MM.1S (cell line): ENCODE results near the gene FARP1.

Experiments
- DNase-seq: peaks from one replicate; pipeline ENCODE4 v3.0.0-alpha.2; 2015
- H2AFZ ChIP-seq: fragments of 300-600 bp; sonication (generic); 2 replicates; pipeline ENCODE4 v1.6.0; 2016; ENCODE audit warnings: antibody characterized with exemption, low read length
- H3F3A ChIP-seq: fragments of 300-600 bp; sonication (generic); 2 replicates; pipeline ENCODE4 v1.6.1; 2016; ENCODE audit warnings: mild to moderate bottlenecking, antibody characterized with exemption, low read length, moderate library complexity, mixed read lengths; ENCODE audit not compliant: insufficient read depth
- H3K27ac ChIP-seq: fragments of 300-600 bp; sonication (generic); 2 replicates; pipeline ENCODE4 v1.5.1; 2016; ENCODE audit warnings: mild to moderate bottlenecking, low read length
- H3K27me3 ChIP-seq: fragments of 300-600 bp; sonication (generic); replicated peaks from 2 replicates; pipeline ENCODE4 v1.6.0; 2016; ENCODE audit warnings: low read length; ENCODE audit not compliant: insufficient read depth
- H3K36me3 ChIP-seq: fragments of 300-600 bp; sonication (generic); replicated peaks from 2 replicates; pipeline ENCODE4 v1.6.1; 2016; ENCODE audit warnings: mild to moderate bottlenecking, low read length, mixed read lengths; ENCODE audit not compliant: insufficient read depth
- H3K4me1 ChIP-seq: fragments of 300-600 bp; sonication (generic); 2 replicates; pipeline ENCODE4 v1.6.1; 2016; ENCODE audit warnings: low read length, mixed read lengths
- H3K4me2 ChIP-seq: fragments of 300-600 bp; sonication (generic); 2 replicates; pipeline ENCODE4 v1.6.0; 2016; ENCODE audit warnings: low read depth, low read length
- H3K4me3 ChIP-seq: fragments of 300-600 bp; sonication (generic); 2 replicates; pipeline ENCODE4 v1.5.1; 2016; ENCODE audit warnings: low read length, mixed read lengths
- H3K79me2 ChIP-seq: fragments of 300-600 bp; sonication (generic); 2 replicates; pipeline ENCODE4 v1.6.1; 2016; ENCODE audit warnings: mixed run types, low read length, mixed read lengths
- H3K9ac ChIP-seq: fragments of 300-600 bp; sonication (generic); 2 replicates; pipeline ENCODE4 v1.6.1; 2016; ENCODE audit warnings: low read length, mixed read lengths
- H3K9me2 ChIP-seq: fragments of 300-600 bp; sonication (generic); replicated peaks from 2 replicates; pipeline ENCODE4 v1.6.1; 2016; ENCODE audit warnings: mild to moderate bottlenecking, low read length, mixed read lengths; ENCODE audit not compliant: insufficient read depth
- H3K9me3 ChIP-seq: fragments of 300-600 bp; sonication (generic); replicated peaks from 2 replicates; pipeline ENCODE4 v1.6.1; 2016; ENCODE audit warnings: mild to moderate bottlenecking, low read length, mixed read lengths; ENCODE audit not compliant: insufficient read depth
- H4K20me1 ChIP-seq: fragments of 300-600 bp; sonication (generic); 2 replicates; pipeline ENCODE4 v1.6.1; 2016; ENCODE audit warnings: mild to moderate bottlenecking, low read length, moderate library complexity, mixed read lengths; ENCODE audit not compliant: insufficient read depth
- CTCF ChIP-seq: fragments of 300-600 bp; sonication (generic); IDR thresholded peaks from 2 replicates; pipeline ENCODE4 v1.5.1; 2016; ENCODE audit warnings: antibody characterized with exemption, low read length, mixed read lengths
- EZH2 ChIP-seq: fragments of 300-600 bp; sonication (generic); optimal IDR thresholded peaks from 2 replicates; pipeline ENCODE3; 2017; ENCODE audit warnings: low read depth, mild to moderate bottlenecking, antibody characterized with exemption, low read length, mixed read lengths
- EZH2phosphoT487 ChIP-seq: fragments of 300-600 bp; sonication (generic); IDR thresholded peaks from 2 replicates; pipeline ENCODE4 v1.6.1; 2018; ENCODE audit warnings: antibody characterized with exemption, low read length

FARP1 gene

DNA sequence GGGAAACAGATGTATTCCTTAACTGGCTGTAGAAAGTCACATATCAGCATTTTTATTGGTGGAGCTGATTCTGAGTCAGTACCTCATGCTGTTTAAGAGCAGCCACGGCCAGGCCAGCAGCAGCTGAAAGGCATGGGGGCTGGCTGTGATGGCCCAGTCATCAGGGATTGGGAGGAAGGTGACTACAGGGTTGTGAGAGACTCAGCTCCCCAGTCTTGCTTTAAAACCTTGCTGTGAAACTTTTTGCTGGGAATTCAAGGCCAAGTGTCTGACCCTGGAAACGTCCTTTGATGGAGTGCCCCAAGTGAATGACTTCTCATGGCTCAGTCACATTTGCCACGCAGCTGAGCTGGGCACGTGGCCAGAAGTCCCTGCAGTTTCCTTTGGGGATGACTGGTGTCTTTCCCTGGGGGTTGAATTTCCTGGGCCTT is 73.3 kb downstream of the FARP1 start:
- Histone ChIP-seq H3K27me3 (no peaks in the 10 kb centered on the region), H3K4me2 (no peak overlapping the region), H3K4me1 (no peaks in the 10 kb centered on the region), H3K9ac (no peak overlapping the region), H3K9me3 (no peaks in the 10 kb centered on the region), H3K27ac (no peak overlapping the region), H3K4me3 (no peak overlapping the region), H3F3A (no peaks in the 10 kb centered on the region), H4K20me1 (no peaks in the 10 kb centered on the region), H2AFZ (no peak overlapping the region), H3K9me2 (no peaks in the 10 kb centered on the region), H3K79me2 (no peaks in the 10 kb centered on the region), H3K36me3 (no peaks in the 10 kb centered on the region)
- TF ChIP-seq CTCF, result no peak
- TF ChIP-seq EZH2phosphoT487, result no peak
- no peak for TF ChIP-seq EZH2
- DNase-seq, result no peak

DNA sequence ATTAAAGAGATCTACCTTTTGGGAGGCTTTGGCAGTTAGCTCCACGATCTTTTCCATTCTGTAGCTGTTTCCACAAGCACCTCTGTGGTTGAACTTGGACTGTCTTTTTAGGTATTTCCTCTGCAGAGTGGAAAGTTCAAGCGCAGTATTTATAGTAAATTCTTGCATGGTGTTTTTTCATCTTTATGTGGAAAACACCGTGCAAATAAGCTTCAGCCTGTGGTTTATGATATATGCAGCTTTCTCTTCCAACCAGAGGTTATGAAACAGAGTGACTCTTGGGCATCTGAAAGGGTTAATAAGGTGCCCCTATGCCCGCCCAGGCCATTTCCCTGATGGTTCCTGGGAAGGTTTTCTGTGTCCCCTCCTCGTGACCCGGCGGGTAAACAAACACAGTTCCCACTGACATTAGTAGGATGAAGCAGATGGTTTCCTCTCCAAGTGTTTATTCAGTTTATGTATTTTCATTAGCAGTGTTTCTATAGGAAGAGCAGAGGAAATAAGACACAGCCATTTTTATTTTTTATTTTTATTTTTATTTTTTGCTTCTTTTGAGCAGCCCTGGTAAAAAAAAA is 73.9 kb downstream of the FARP1 start:
- H3K9me3 ChIP-seq, result no peaks in the 10 kb centered on the region
- H3K79me2 ChIP-seq, result no peaks in the 10 kb centered on the region
- H2AFZ ChIP-seq, result no peak overlapping the region
- no peaks in the 10 kb centered on the region for H3K9me2 ChIP-seq
- TF ChIP-seq EZH2phosphoT487, result no peak
- no peak for TF ChIP-seq EZH2
- no peak for TF ChIP-seq CTCF
- H3K4me1 ChIP-seq, result no peaks in the 10 kb centered on the region
- H3K36me3 ChIP-seq, result no peaks in the 10 kb centered on the region
- H3K4me3 ChIP-seq, result no peak overlapping the region
- H3K27ac ChIP-seq, result no peak overlapping the region
- H3K9ac ChIP-seq, result no peak overlapping the region
- no peak for DNase-seq
- no peaks in the 10 kb centered on the region for H4K20me1 ChIP-seq
- H3K27me3 ChIP-seq, result no peaks in the 10 kb centered on the region
- H3K4me2 ChIP-seq, result no peak overlapping the region
- H3F3A ChIP-seq, result no peaks in the 10 kb centered on the region

GRCh38 chr13:98217597-98217996 is 74.7 kb downstream of the FARP1 start:
- no peaks in the 10 kb centered on the region for H3K27me3 ChIP-seq
- H4K20me1 ChIP-seq, result no peaks in the 10 kb centered on the region
- H3K9me2 ChIP-seq, result no peaks in the 10 kb centered on the region
- no peaks in the 10 kb centered on the region for H3F3A ChIP-seq
- no peaks in the 10 kb centered on the region for H3K4me1 ChIP-seq
- H2AFZ ChIP-seq, result no peak overlapping the region
- DNase-seq, result no peak
- no peak for TF ChIP-seq EZH2phosphoT487
- no peak for TF ChIP-seq EZH2
- no peak for TF ChIP-seq CTCF
- H3K9me3 ChIP-seq, result no peaks in the 10 kb centered on the region
- H3K4me2 ChIP-seq, result no peak overlapping the region
- no peaks in the 10 kb centered on the region for H3K79me2 ChIP-seq
- H3K9ac ChIP-seq, result no peak overlapping the region
- H3K27ac ChIP-seq, result no peak overlapping the region
- no peaks in the 10 kb centered on the region for H3K36me3 ChIP-seq
- H3K4me3 ChIP-seq, result no peak overlapping the region
